Liver (tissue), 9 donors: ENCODE measurements around the gene NF1. TPM values are rescaled to one million over a fixed set of nuclear protein-coding genes. Genes with fewer than 3 reads are reported as not detected.
"Not testable (repeated sequence)": the region's sequence is repeated elsewhere in the genome, so short reads cannot be mapped to it uniquely, and the experiment has no call there.

ENCODE experiments used
- DNase-seq: peaks from one replicate; pipeline ENCODE4 v3.0.0-alpha.2; 2017; ENCODE audit warnings: low spot score
- H3K27ac ChIP-seq, 2 donors: one replicate each; pipeline ENCODE4 v1.7.0; 2013; ENCODE audit warnings: inconsistent platforms in 2 of 2, low read length in 2 of 2, control low read depth in 1 of 2, low read depth in 1 of 2, mild to moderate bottlenecking in 1 of 2
- H3K27me3 ChIP-seq, 4 donors: one replicate each; pipeline versions ENCODE4 v1.6.1 to v1.7.0; 2013; ENCODE audit warnings: low read length in 3 of 4, inconsistent platforms in 1 of 4, mild to moderate bottlenecking in 1 of 4, moderate library complexity in 1 of 4; ENCODE audit not compliant: control insufficient read depth in 4 of 4, insufficient read depth in 4 of 4
- H3K36me3 ChIP-seq, 4 donors: one replicate each; pipeline versions ENCODE4 v1.6.1 to v1.7.0; 2013; ENCODE audit warnings: low read length in 3 of 4, mild to moderate bottlenecking in 3 of 4, low read depth in 1 of 4, moderate library complexity in 1 of 4; ENCODE audit not compliant: control insufficient read depth in 4 of 4, insufficient read depth in 3 of 4
- H3K4me1 ChIP-seq, 4 donors: one replicate each; pipeline versions ENCODE4 v1.6.1 to v1.7.0; 2013; ENCODE audit warnings: low read length in 3 of 4, mild to moderate bottlenecking in 3 of 4, moderate library complexity in 1 of 4; ENCODE audit not compliant: control insufficient read depth in 4 of 4, insufficient read depth in 4 of 4
- H3K4me3 ChIP-seq, 3 donors: one replicate each; pipeline versions ENCODE4 v1.6.1 to v1.7.0; 2013; ENCODE audit warnings: low read length in 3 of 3, control low read depth in 1 of 3, low read depth in 1 of 3, mild to moderate bottlenecking in 1 of 3
- H3K9ac ChIP-seq, 2 donors: one replicate each; pipeline ENCODE4 v1.7.0; 2013; ENCODE audit warnings: low read length in 2 of 2, mild to moderate bottlenecking in 2 of 2, moderate library complexity in 2 of 2, control low read depth in 1 of 2, low read depth in 1 of 2
- H3K9me3 ChIP-seq, 4 donors: one replicate each; pipeline versions ENCODE4 v1.6.1 to v1.7.0; 2013; ENCODE audit warnings: low read length in 3 of 4; ENCODE audit not compliant: control insufficient read depth in 4 of 4
- ATF3 ChIP-seq: IDR thresholded peaks from 2 replicates; pipeline ENCODE4 v1.6.1; 2016; ENCODE audit warnings: antibody characterized with exemption
- FOXA1 ChIP-seq: IDR thresholded peaks from 2 replicates; pipeline ENCODE4 v1.6.1; 2016; ENCODE audit warnings: antibody characterized with exemption
- FOXA2 ChIP-seq: IDR thresholded peaks from 2 replicates; pipeline ENCODE4 v1.6.1; 2016; ENCODE audit warnings: antibody characterized with exemption
- GABPA ChIP-seq, 2 donors: IDR thresholded peaks in 1 of 2; conservative IDR thresholded peaks in 1 of 2; 2 replicates each; pipeline ENCODE4 v1.6.1; 2016; ENCODE audit warnings: antibody characterized with exemption in 2 of 2, mild to moderate bottlenecking in 1 of 2, moderate library complexity in 1 of 2
- HNF4A ChIP-seq, 2 donors: conservative IDR thresholded peaks; 2 replicates each; pipeline ENCODE4 v1.6.1; 2016; ENCODE audit warnings: antibody characterized with exemption in 2 of 2, mild to moderate bottlenecking in 2 of 2
- HNF4G ChIP-seq: IDR thresholded peaks from 2 replicates; pipeline ENCODE4 v1.6.1; 2016; ENCODE audit warnings: antibody characterized with exemption
- JUND ChIP-seq, 2 donors: IDR thresholded peaks; 2 replicates each; pipeline ENCODE4 v1.6.1; 2016; ENCODE audit warnings: antibody characterized with exemption in 2 of 2
- NR2F2 ChIP-seq: IDR thresholded peaks from 2 replicates; pipeline ENCODE4 v1.6.1; 2016; ENCODE audit warnings: antibody characterized with exemption
- RAD21 ChIP-seq, 2 donors: IDR thresholded peaks; 2 replicates each; pipeline ENCODE4 v1.6.1; 2016; ENCODE audit warnings: antibody characterized with exemption in 2 of 2, mild to moderate bottlenecking in 2 of 2
- RXRA ChIP-seq, 2 donors: IDR thresholded peaks; 2 replicates each; pipeline ENCODE4 v1.6.1; 2017 to 2018; ENCODE audit warnings: antibody characterized with exemption in 2 of 2, mild to moderate bottlenecking in 1 of 2
- SP1 ChIP-seq: IDR thresholded peaks from 2 replicates; pipeline ENCODE4 v1.6.1; 2018; ENCODE audit warnings: antibody characterized with exemption, mild to moderate bottlenecking
- WGBS: extraction: QIAGEN DNeasy Blood & Tissue Kit; methylation state at CpG from one replicate; pipeline ENCODE4 v1.1.7; 2013; 5-methylcytosine and 5-hydroxymethylcytosine counted together
- polyA plus RNA-seq, 2 donors: library from polyadenylated mRNA; stranded (reverse) in 1 of 2; unstranded in 1 of 2; fragments of 200-250 nt in 1 of 2; fragments of >200 nt in 1 of 2; fragmentation: Nextera tagmentation in 1 of 2; extraction: Ambion mirVana in 1 of 2; gene quantifications; one replicate each; pipeline versions ENCODE4 v1.2.1 to v1.2.3, GENCODE V29; 2013 to 2015
- total RNA-seq, 2 donors: library from RNA; depleted of rRNA; stranded (reverse); fragments of >200 nt; gene quantifications; one replicate each; pipeline ENCODE4 v1.2.3, GENCODE V29; 2014
- TF ChIP-seq, protein P1 (sequence below): fragments of 150-350 bp; IDR thresholded peaks from 2 replicates; pipeline ENCODE4 v1.5.1; 2017; ENCODE audit warnings: improper control_type of control experiment, low read depth, low read length; ENCODE audit not compliant: missing input control
- TF ChIP-seq, protein P2 (sequence below): IDR thresholded peaks from 2 replicates; pipeline ENCODE4 v1.6.1; 2016; ENCODE audit warnings: antibody characterized with exemption
- TF ChIP-seq, protein P3 (sequence below): IDR thresholded peaks from 2 replicates; pipeline ENCODE4 v1.6.1; 2016; ENCODE audit warnings: antibody characterized with exemption, mild to moderate bottlenecking
- TF ChIP-seq, protein P4 (sequence below): IDR thresholded peaks from 2 replicates; pipeline ENCODE4 v1.6.1; 2016; ENCODE audit warnings: antibody characterized with exemption
- donor health status: healthy.
- donor health status: healthy.
- donor health status: healthy.
- donor health status: healthy.
- donor health status: healthy.

NF1 gene
- total and polyA plus RNA-seq, 4 donors = 4.6 to 42.6 (median 13.5) TPM

DNA sequence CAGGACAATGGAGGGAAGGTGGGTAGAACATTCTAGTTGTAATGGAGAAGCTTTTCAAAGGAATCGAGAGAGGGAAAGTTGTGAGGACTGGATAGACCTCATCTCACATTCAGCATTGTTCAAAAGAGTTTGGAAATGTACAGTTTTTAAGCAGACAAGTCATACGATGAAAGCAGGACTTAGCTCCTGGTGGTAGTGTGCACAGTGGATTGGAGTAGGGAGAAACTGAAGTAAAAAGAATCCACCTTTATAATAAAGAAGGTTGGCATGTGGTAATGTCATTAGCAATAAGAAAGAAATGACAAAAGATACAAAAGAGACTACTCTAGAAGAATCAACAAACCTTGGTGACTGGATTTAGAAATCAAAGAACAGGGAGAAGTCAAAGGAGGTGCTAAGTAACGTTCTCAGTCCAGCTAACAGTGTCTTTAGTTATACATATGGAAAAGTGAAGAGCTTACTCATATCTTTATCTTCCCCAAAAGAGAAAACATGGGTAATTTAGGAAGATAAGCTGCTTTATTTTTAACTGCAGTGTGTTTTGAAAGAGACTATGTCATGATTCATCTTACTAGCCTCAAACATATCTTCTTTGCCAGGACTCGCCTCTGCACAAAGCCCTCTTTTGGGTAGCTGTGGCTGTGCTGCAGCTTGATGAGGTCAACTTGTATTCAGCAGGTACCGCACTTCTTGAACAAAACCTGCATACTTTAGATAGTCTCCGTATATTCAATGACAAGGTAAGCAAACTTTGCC is 245.3 kb downstream of the NF1 start:
- Histone ChIP-seq H3K27me3 (no peaks in the 10 kb centered on the region), H3K4me1 (no peaks in the 10 kb centered on the region), H3K9me3 (no peaks in the 10 kb centered on the region), H3K27ac (no peak overlapping the region), H3K4me3 (no peak overlapping the region), H3K9ac (no peak overlapping the region), H3K36me3 (peaks cover 1 to 32% (median 15%) of the 10 kb centered on the region in 4 donors)
- TF ChIP-seq RXRA (IDR thresholded peaks at IDR 0.05) (no peak), GABPA (IDR thresholded peaks at IDR 0.05 in 1 of 2, conservative IDR thresholded peaks at IDR 0.05 in 1 of 2) (no peak), FOXA2 (no peak), SP1 (no peak), FOXA1 (no peak), RAD21 (IDR thresholded peaks at IDR 0.05) (no peak), ATF3 (no peak), JUND (IDR thresholded peaks at IDR 0.05) (no peak), NR2F2 (no peak)
- TF ChIP-seq, protein P1, sequence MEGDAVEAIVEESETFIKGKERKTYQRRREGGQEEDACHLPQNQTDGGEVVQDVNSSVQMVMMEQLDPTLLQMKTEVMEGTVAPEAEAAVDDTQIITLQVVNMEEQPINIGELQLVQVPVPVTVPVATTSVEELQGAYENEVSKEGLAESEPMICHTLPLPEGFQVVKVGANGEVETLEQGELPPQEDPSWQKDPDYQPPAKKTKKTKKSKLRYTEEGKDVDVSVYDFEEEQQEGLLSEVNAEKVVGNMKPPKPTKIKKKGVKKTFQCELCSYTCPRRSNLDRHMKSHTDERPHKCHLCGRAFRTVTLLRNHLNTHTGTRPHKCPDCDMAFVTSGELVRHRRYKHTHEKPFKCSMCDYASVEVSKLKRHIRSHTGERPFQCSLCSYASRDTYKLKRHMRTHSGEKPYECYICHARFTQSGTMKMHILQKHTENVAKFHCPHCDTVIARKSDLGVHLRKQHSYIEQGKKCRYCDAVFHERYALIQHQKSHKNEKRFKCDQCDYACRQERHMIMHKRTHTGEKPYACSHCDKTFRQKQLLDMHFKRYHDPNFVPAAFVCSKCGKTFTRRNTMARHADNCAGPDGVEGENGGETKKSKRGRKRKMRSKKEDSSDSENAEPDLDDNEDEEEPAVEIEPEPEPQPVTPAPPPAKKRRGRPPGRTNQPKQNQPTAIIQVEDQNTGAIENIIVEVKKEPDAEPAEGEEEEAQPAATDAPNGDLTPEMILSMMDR = no peak
- 94% methylated on average over 6 of the region's 6 CpGs for WGBS
- DNase-seq = no peak

- peaks cover 0 to 25% (median 8%) of the 10 kb centered on the region in 4 donors for H3K36me3 ChIP-seq
- not testable (repeated sequence) for H3K9ac ChIP-seq, H3K27me3 ChIP-seq, H3K9me3 ChIP-seq, DNase-seq, H3K4me1 ChIP-seq, H3K27ac ChIP-seq, H3K4me3 ChIP-seq
- WGBS = 92% methylated on average over 21 of the region's 34 CpGs
Observed at GRCh38 chr17:31345191-31345747, 250.5 kb downstream of the NF1 start.

DNA sequence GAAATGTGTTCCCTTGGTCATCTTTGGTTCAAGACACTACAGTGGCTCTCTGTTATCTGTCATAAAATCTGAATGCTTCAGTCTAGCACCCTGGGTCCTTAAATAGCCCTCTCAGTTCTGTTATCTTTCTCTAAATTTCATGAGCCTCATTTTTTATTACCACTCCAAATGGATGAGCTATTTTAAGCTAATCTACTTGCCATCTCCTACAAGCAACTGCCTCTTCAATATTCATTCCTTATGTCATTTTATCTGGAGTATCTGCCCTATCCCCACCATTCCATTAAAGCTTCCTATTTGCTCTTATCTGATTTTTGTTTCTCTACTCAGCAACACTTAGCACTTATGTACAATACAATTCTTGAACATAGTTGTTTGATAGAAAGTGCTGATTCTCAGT is 254.7 kb downstream of the NF1 start:
- H3K4me3 ChIP-seq = no peak overlapping the region
- no peak overlapping the region for H3K9ac ChIP-seq
- H3K4me1 ChIP-seq = no peaks in the 10 kb centered on the region
- no peak for DNase-seq
- no peaks in the 10 kb centered on the region for H3K9me3 ChIP-seq
- no peaks in the 10 kb centered on the region for H3K27me3 ChIP-seq
- H3K27ac ChIP-seq = no peak overlapping the region
- peaks cover 0 to 29% (median 9%) of the 10 kb centered on the region in 4 donors for H3K36me3 ChIP-seq
- TF ChIP-seq, protein P2, sequence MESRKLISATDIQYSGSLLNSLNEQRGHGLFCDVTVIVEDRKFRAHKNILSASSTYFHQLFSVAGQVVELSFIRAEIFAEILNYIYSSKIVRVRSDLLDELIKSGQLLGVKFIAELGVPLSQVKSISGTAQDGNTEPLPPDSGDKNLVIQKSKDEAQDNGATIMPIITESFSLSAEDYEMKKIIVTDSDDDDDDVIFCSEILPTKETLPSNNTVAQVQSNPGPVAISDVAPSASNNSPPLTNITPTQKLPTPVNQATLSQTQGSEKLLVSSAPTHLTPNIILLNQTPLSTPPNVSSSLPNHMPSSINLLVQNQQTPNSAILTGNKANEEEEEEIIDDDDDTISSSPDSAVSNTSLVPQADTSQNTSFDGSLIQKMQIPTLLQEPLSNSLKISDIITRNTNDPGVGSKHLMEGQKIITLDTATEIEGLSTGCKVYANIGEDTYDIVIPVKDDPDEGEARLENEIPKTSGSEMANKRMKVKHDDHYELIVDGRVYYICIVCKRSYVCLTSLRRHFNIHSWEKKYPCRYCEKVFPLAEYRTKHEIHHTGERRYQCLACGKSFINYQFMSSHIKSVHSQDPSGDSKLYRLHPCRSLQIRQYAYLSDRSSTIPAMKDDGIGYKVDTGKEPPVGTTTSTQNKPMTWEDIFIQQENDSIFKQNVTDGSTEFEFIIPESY = no peak
- no peak for TF ChIP-seq HNF4G
- TF ChIP-seq FOXA2 = no peak
- TF ChIP-seq HNF4A (conservative IDR thresholded peaks at IDR 0.05) = no peak
- TF ChIP-seq SP1 = no peak
- TF ChIP-seq, protein P3, sequence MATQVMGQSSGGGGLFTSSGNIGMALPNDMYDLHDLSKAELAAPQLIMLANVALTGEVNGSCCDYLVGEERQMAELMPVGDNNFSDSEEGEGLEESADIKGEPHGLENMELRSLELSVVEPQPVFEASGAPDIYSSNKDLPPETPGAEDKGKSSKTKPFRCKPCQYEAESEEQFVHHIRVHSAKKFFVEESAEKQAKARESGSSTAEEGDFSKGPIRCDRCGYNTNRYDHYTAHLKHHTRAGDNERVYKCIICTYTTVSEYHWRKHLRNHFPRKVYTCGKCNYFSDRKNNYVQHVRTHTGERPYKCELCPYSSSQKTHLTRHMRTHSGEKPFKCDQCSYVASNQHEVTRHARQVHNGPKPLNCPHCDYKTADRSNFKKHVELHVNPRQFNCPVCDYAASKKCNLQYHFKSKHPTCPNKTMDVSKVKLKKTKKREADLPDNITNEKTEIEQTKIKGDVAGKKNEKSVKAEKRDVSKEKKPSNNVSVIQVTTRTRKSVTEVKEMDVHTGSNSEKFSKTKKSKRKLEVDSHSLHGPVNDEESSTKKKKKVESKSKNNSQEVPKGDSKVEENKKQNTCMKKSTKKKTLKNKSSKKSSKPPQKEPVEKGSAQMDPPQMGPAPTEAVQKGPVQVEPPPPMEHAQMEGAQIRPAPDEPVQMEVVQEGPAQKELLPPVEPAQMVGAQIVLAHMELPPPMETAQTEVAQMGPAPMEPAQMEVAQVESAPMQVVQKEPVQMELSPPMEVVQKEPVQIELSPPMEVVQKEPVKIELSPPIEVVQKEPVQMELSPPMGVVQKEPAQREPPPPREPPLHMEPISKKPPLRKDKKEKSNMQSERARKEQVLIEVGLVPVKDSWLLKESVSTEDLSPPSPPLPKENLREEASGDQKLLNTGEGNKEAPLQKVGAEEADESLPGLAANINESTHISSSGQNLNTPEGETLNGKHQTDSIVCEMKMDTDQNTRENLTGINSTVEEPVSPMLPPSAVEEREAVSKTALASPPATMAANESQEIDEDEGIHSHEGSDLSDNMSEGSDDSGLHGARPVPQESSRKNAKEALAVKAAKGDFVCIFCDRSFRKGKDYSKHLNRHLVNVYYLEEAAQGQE = no peak
- TF ChIP-seq, protein P1 = no peak
- no peak for TF ChIP-seq ATF3
- TF ChIP-seq, protein P4, sequence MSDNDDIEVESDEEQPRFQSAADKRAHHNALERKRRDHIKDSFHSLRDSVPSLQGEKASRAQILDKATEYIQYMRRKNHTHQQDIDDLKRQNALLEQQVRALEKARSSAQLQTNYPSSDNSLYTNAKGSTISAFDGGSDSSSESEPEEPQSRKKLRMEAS = no peak
- TF ChIP-seq GABPA (IDR thresholded peaks at IDR 0.05 in 1 of 2, conservative IDR thresholded peaks at IDR 0.05 in 1 of 2) = no peak
- no peak for TF ChIP-seq JUND (IDR thresholded peaks at IDR 0.05)
- no peak for TF ChIP-seq RAD21 (IDR thresholded peaks at IDR 0.05)
